Prostate gland (tissue), 2 donors: ENCODE results near the gene ZFP3.
"Not testable (repeated sequence)": the region's sequence is repeated elsewhere in the genome, so short reads cannot be mapped to it uniquely, and the experiment has no call there.

Experiments
- POLR2A ChIP-seq: fragments of 450-650 bp; IDR thresholded peaks from one replicate; pipeline ENCODE4 v1.6.1; 2016; ENCODE audit warnings: antibody characterized with exemption, mild to moderate bottlenecking
- POLR2AphosphoS5 ChIP-seq: sonication (generic); formaldehyde crosslinking; IDR thresholded peaks from one replicate; pipeline ENCODE4 v1.6.1; 2017; ENCODE audit warnings: antibody characterized with exemption
- TF ChIP-seq, protein P1 (sequence below), 4 experiments: fragments of 200-600 bp in 2 of 4; fragments of 450-650 bp in 2 of 4; sonication (generic) in 2 of 4; IDR thresholded peaks; 1 replicate in 3 of 4; 2 replicates in 1 of 4; pipeline ENCODE4 v1.5.1; 2016 to 2019; ENCODE audit warnings: antibody characterized with exemption in 4 of 4, mild to moderate bottlenecking in 2 of 4, moderate library complexity in 2 of 4

DNA sequence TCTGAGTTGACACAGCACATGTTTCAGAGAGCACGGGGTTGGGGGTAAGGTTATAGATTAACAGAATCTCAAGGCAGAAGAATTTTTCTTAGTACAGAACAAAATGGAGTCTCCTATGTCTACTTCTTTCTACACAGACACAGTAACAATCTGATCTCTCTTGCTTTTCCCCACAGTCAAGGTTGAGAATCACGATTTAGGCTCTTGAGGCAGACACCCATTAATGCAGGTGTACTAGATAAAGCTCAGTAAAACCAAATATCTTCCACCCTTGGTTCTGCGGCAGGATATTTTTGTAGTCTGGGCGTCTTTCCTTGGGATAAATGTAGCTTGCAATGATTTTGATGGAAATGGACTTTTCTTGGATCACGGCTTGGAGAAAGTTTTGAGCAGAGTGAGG lies 2.8 kb upstream of the ZFP3 start:
- TF ChIP-seq, protein P1, sequence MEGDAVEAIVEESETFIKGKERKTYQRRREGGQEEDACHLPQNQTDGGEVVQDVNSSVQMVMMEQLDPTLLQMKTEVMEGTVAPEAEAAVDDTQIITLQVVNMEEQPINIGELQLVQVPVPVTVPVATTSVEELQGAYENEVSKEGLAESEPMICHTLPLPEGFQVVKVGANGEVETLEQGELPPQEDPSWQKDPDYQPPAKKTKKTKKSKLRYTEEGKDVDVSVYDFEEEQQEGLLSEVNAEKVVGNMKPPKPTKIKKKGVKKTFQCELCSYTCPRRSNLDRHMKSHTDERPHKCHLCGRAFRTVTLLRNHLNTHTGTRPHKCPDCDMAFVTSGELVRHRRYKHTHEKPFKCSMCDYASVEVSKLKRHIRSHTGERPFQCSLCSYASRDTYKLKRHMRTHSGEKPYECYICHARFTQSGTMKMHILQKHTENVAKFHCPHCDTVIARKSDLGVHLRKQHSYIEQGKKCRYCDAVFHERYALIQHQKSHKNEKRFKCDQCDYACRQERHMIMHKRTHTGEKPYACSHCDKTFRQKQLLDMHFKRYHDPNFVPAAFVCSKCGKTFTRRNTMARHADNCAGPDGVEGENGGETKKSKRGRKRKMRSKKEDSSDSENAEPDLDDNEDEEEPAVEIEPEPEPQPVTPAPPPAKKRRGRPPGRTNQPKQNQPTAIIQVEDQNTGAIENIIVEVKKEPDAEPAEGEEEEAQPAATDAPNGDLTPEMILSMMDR (IDR thresholded peaks at IDR 0.05) = not testable (repeated sequence)
- TF ChIP-seq POLR2A, POLR2AphosphoS5: not testable (repeated sequence)
